Fibroblast of skin of right quadriceps (primary cell): ENCODE measurements around the gene EPGN.
"Not testable (repeated sequence)": the region's sequence is repeated elsewhere in the genome, so short reads cannot be mapped to it uniquely, and the experiment has no call there.

Source experiments
- DNase-seq: peaks from one replicate; pipeline ENCODE4 v3.0.0-alpha.2; 2013

The EPGN gene

DNA sequence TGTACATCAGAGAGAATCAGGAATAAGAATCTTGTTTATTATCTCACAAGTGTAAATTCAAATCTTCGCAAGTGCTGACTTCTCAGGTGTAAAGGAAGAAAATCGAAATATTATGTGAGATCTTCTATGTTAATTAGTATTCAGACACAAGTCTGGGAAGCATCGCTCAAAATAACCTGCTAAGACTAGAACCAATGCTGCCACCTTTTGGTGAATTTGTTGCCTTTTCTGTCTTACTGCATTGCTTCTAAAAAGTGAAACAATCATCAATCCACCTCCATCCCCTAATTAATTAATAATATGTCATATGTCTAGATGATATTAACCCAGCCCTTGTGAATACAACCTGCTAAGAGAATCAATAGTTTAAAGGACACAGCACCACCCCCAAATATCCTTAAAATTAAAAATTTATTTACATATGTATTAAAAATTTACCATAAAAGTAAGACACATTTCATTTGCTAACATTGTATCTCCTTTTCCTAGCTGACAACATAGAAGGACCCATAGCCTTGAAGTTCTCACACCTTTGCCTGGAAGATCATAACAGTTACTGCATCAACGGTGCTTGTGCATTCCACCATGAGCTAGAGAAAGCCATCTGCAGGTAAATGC, 3.5 kb downstream of the EPGN start:
- DNase-seq: peak; percentile 59

DNA sequence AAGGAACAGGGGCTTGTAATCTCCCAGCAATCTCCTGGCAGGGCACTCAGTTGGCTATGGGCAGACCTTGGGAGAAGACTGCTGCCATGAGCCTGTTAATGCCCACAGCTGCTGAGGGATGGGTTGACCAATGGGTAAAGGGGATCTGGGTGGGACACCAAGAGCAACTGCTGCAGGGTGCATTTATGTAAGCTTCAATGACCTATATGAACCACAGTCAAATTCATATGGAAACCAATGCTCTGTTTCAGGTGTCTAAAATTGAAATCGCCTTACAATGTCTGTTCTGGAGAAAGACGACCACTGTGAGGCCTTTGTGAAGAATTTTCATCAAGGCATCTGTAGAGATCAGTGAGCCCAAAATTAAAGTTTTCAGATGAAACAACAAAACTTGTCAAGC, 6.1 kb downstream of the EPGN start:
- DNase-seq: no peak

DNA sequence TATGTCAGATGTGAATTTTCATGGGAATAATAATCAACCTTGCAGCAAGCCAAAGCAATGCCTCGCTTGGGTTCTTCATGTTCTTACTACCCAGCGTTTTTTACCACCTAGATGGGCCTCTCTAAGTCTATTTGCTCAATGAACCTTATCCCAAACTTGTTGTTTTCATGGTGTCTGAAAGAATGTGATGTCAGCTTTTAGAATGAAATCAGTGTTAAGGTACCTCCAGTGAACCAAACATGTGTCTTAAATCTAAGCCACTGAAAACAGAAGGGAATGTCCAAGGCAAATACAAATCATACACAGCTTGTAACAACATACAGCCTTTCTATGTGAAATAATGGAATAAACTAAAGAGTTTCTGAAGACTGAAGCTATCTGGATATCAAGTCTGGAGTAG, 6.7 kb downstream of the EPGN start:
- DNase-seq: no peak

DNA sequence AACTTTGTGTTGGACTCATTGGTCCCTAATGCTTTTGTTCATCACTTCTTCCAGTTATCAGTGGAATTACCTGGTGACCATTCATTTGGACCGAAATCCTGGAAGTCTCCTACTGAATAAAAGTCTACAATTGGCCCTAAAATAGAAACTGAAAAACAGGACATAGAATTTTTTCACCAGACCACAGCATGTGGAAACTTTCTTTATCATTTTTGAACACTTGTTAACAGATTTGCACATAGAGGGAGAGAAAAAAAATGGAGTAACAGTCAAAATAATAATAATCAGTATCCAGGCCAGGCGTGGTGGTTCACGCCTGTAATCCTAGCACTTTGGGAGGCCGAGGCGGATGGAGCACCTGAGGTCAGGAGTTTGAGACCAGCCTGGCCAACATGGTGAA, 7.1 kb downstream of the EPGN start:
- no peak for DNase-seq

DNA sequence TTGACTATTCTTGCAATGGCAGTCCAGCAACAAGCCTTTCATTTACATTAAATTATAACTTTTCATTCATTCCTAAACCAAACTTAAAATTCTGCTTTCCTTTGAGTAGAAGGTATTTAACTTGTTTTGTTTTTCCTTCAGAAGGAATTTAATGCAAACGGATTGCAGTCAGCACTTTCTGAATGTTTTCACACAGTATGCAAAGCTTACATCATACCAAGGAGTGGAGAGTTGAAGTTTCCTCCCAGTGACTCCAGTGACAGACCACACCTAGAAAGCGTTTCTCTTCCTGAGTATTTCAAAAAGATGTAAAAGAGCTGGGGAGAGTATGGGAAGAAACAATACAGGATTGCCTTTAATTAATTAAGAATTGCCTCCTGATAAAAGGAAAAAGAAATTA, 8.1 kb downstream of the EPGN start:
- peak; percentile 16 for DNase-seq

DNA sequence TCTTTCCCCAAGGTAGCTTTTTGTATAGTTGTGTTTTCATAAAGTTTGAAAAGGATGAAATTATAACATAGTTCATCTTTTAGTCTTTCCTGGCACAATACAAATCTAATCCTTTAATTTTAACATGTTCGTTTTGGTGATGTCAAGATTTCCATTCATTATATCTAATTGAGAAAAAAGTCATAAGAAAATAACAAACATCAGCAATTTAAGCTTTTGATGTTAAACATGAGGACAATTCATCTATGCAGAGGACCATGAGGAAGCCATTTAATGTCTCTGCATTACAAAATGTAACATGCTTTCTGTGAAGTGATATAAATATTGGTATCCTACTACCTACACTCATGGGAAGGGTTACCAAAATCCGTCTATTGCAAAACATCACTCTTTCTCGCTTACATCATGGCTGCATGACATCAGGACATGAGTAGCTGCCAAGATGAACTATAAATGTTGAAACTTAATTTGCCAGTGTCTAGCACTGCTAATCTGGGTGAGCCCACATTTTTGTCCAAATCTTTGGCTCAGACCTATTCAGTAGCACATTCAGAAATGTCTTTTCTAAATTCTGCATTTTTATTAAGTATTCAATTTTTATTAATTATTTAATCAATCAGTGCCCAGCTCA, 9.5 kb downstream of the EPGN start:
- peak; percentile 18 for DNase-seq

DNA sequence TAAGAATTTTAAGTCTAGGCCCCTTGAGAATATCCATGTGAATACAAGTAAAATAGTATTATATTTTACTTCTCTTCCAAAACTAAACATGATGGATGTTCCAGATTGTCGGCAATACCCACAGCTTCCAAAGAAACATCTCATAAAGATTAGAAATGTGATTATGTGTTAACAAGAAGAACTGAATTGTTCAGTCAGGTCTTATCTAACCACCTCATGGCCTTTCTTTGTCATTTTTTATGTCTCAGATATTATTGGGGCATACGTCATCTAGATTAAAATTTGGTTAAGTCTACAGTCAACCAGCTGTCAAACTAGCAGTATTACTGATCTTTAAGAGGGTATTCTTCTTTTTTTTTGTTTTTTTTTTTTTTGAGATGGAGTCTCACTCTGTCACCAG, 10.0 kb downstream of the EPGN start:
- no peak for DNase-seq

DNA sequence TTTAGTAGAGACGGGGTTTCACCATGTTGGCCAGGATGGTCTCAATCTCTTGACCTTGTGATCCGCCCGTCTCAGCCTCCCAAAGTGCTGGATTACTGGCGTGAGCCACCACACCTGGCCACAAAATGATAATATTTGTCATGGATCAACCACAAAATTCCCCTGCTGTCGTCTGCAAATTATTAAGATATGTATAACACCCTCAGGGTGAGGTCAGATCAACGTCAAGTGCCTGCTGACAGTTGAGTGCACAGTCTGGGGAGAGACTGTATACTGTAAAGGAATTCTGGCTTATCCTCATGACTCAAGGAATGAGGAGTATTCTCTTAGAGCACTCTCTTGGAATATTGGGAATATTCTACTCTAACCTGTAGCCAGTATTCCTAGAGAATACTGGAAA, 11.2 kb downstream of the EPGN start:
- DNase-seq: peak; percentile 13

DNA sequence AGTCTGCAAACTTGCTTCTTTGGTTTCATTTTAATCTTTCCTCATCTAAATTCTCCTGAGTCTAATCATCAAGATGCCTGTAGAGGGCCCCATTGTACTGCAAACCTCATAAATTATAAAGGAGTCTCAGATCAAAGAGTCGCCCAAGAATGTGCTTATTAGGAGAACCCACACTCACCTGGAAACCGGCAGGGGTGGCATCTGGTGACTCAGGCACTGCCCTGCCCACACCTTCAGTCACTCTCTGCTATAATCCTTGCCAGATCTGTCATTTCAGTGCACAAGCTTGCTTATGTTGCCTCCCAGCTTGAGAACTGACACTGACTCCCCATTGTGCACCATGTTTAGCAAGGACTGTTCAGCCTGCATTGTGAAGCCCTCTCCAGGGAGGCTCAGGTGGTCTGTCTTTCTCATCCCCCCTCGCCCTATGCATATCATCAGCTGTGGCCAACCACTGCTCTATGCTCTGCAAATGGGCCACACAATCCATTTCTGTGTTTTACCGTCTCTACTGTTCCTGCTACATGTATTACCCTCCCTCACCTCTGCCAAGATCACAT, 12.4 kb downstream of the EPGN start:
- DNase-seq: peak; percentile 54

DNA sequence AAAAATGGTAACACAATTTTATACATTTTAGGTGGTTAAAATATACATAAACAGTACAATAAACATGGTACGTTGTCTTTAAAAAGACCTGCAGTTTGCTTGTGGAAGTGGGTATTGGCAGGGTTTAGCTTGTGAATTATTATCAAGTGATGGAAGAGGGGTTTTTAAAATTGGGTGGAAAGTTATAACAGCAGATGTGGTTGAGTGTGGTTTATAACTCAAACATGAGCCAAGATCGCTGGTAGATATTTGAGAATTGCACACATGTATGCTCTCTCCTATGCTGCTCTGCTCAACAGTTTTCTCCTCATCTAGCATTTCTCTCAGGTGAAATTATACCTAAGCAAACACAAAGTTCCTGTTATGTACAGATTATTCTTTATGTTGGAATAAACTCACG, 14.0 kb downstream of the EPGN start:
- no peak for DNase-seq

DNA sequence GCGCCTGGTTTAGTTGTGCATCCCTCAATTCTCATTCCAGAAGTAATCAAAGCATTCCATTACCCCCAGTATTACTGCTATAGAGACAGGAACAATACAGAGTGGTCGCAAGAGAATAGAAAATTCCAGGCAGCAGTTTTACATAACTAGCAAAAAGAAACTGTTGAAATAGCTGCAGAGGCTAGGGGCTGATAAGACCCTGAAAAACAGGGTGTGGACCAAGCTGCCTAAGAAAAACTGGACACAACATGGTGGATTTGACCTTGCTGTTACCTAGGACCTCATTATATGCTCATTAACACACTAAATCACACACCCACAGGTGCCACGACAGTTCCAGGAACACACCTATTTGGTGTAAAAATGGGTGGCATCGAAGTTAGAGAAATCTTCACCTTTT, 15.4 kb downstream of the EPGN start:
- no peak for DNase-seq

DNA sequence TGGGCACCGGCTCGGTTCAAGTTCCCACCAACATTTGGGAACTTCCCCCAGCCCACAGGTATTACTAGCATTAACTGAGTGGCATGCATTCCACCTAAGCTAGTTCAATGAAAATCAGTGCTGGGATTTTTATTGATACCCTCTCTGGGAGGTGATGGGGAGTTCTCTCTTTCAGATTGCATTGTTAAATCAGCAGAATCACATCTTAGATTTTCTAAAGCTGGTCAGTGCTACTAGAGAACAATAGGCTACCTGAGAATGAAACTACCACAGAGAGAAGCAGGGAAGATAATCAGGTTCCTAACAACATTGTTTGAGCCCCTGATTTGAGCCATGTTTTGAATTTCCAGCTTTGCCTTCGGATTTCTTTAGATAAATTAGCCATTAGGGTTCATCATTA, 16.0 kb downstream of the EPGN start:
- DNase-seq: no peak

DNA sequence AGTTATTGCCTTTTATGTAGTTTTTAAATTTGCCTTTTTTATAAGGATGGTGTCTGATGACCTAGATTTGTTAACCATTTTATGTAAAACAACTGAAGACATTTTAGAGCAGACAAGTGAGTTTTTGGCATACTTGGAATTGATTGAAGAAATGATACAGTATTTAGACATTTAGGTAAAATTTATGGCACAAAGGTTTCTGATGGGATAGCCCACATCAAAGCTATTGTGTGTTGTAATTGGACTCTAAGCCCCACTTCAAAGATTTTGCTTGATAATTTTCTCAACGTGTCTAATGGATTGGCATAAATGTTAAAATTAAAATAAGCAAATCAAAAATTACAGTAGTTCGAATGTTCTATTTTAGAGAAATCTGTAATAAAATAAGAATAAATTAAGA, 17.6 kb downstream of the EPGN start:
- DNase-seq: no peak

DNA sequence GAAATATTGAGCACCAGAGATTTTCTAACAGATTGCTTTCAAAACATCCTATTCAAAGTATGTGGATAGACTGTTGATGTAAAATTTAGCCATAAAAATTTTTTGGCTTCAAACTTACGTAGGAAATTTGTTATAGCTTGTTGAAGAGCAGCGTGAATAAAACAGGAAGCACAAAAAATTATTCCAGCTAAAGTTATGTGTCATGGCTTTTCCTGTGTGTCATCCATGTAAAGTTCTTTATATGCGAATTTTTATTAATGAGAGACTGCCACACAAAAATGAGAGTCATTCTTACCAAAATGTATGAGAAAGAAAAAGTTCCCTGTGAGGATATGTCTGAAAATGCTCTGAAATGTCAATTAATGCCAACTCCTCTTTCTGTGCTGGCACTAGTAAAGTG, 19.5 kb downstream of the EPGN start:
- peak; percentile 41 for DNase-seq

DNA sequence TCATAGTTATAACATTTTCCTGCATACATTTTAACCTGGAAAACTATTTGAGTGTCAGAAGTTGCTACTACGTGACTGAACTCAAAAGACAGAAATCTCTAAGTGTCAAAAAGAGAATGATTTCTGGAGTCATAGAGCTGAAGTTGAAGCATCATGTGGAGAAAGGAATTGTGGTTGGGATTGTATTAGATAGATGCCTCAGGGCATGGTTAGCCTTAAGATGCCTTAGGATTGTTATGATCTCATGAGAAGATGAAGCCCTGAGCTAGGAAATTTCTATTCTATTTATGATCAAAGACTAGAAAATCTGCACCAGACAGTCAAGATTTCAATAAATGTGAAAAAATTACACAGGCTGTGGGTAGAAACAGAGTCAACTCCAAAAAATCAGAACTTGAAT, 20.2 kb downstream of the EPGN start:
- no peak for DNase-seq

DNA sequence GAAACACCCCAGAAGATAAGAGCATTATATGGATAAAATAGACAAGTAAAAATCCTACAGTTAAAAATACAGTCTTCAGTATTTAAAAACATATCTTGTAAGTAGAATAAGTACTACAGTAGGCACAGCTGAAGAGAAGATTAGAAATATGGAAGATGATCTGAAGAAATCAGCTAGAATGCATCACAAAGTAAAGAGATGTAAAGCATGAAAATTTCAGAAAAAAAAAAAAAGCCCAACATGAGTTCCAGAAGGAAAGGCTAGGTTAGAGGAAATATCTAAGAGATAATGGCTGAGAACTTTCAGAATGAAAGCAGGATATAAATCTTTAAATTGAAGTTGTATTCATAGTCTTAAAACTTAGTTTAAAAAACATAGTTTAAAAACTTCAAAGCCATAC, 21.0 kb downstream of the EPGN start:
- DNase-seq: no peak

DNA sequence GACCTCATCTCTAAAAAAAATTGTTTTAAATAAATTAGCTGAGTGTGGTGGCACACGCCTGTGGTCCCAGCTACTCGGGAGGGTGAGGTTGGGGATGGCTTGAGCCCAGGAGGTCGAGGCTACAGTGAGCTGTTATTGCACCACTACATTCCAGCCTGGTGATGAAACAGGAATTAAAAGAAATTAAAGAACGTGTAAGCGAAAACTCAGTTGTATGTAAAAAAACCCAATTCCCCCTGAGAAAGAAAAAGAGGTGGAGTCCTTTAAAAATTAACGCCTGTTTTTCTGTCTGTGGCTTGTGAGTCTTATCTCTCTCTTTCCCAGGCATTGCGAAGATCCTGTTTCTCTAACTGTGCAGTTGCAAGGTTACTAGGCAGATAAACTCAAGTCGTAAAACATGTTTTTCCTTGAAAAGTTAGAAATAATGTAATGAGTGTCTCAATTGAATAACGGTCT, 22.1 kb downstream of the EPGN start:
- DNase-seq: peak; percentile 5

DNA sequence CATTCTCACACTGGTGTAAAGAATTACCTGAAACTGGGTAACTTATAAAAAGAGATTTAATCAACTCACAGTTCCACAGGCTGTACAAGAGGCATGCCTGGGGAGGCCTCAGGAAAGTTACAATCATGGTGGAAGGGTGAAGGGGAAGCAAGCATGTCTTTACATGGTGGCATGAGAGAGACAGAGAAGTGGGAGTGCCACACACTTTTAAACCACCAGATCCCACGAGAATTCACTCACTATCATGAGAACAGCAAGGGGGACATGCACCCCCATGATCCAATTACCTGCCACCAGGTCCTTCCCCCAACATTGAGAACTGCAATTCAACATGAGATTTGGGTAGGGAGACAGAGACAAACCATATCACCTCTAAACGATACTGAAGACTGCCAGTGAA, 23.0 kb downstream of the EPGN start:
- no peak for DNase-seq

DNA sequence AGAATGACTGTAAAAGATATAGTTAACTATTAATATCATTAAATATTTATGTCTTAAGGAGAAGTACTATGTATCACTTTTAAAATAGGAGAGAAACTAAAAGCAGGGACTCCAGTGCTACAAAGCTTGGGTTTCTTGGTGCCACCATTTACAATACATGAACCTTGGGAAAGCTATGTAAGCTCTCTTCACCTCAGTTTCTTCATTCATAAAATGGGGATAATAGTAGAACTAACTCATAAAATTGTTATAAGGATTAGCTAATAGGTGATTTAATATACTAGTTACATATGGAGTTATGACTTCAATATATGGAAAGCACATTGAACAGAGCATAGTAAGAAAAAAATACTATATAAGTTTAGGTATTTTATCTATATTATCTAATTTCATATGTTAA, 23.7 kb downstream of the EPGN start:
- DNase-seq: no peak

DNA sequence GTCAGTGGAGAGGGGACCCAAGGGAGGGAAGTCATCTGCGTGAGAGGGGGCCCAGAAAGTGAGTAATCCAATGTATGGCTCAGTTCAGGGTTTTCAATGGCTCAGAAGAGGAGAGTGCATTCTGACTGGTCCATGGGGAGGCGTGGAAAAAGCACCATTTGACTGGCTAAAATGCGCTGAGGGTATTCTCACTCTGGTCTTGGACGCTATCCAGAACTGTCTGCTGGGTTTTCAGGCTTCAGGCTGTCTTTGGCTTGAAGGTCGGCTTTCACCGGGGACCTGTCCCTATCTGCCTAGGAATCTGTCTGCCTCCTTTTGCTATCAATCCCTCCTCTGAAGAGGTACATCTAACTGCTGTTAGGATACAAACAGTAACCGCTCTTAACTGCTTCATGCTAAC, 26.4 kb downstream of the EPGN start:
- no peak for DNase-seq

DNA sequence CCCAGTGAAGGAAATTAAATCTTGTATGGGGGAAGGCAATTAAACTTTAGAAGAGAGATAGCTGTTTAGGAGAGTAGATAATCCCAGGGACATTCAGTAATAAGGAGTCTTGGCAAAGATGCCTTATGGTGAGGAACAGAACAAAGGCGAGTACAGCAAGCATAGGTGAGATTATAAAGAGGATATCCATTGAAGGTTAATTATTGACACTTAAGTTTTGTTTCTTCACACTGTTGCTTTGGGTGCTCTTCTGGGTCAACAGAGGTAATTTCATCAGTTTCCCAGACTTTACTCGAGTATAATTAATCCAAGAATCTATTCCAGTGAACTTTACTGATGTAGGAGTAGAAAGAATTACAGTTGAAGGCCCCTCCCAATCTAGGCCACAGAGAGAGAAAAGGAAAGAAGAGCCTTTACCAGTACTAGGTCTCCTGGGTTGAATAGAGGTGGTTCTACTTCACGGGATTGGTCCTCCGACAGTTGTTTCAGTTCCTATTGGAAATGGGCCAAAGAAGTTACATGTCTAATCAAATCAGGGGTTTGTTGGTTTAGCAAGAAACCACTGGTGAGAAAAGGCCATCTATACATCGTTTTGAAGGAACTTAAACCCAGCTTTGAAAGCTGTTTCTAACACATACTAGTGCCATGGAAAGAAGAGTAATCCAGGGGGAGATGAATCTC, 27.2 kb downstream of the EPGN start:
- no peak for DNase-seq

DNA sequence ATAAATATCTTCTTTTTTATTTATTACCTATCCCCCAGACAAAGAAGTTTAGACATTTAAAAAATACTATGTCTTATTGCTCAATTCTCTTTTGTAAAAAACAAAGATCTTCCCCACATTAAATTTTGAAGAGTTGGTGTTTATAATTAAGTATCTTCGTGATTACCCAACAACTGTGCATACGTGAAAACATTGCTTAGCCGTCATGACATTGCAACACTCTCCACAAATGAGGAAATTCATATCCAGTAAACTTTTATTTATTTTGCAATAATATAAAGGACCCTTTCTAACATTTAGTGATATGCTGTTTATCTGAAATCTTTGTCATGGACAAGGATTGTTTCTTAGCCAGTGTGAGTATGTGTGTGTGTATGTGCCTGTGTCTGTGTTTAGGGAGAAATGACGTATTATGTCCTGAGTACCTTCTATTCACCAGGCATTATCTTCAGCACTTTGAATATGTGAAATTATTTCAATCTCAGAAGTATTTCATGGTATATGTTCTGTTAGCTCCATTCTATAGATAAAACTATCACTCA, 30.6 kb downstream of the EPGN start:
- no peak for DNase-seq

DNA sequence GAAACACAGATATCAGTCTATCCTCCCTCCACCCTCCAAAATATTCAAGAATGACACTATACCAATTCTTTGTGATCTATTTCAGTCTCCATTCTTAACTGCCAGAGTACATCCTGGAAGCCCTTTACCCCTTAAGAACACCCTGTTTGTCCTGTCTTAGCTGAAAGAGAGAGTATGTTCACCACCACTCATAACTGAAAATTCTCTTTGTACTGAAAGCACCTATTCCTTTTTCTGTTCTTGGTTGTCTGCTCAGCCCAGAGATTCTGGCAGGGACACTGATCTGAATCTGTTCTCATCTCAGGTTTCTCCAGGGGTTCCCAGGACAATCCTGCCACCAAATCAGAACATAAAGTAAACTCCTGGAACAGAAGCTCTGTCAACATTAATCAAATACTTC, 31.2 kb downstream of the EPGN start:
- no peak for DNase-seq

DNA sequence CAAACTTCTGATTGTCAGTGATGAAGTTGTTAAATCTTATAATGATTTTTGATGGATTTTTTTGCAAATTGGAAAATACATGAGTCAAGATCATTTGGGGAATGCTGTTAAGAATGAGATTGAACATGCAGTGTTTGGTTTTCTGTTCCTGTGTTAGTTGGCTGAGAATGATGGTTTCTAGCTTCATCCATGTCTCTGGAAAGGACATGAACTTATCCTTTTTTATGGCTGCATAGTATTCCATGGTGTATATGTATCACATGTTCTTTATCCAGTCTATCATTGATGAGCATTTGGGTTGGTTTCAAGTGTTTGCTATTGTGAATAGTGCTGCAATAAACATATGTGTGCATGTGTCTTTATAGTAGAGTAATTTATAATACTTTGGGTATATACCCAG, 32.2 kb downstream of the EPGN start:
- DNase-seq: not testable (repeated sequence)
